HepG2 (cell line): ENCODE data around the gene TTC6. TPM values are rescaled to one million over a fixed set of nuclear protein-coding genes. Genes with fewer than 3 reads are reported as not detected.

Source experiments
- ARHGAP35 ChIP-seq: sonication (generic); formaldehyde crosslinking; IDR thresholded peaks from 2 replicates; pipeline ENCODE4 v1.9.0; 2022; ENCODE audit warnings: mild to moderate bottlenecking, inconsistent platforms, moderate library complexity, missing genetic modification reagents, borderline replicate concordance
- CHCHD3 ChIP-seq: sonication (generic); formaldehyde crosslinking; IDR thresholded peaks from 2 replicates; pipeline ENCODE4 v1.8.0; 2022; ENCODE audit warnings: mild to moderate bottlenecking, missing genetic modification reagents, moderate library complexity
- ETV5 ChIP-seq: IDR thresholded peaks from 2 replicates; pipeline ENCODE4 v1.6.1; 2018; ENCODE audit warnings: missing biosample characterization, missing genetic modification reagents, inconsistent platforms, borderline replicate concordance
- GATAD2A ChIP-seq: IDR thresholded peaks from 2 replicates; pipeline ENCODE4 v1.6.1; 2016
- HES4 ChIP-seq: sonication (generic); formaldehyde crosslinking; IDR thresholded peaks from 2 replicates; pipeline ENCODE4 v1.9.0; 2021; ENCODE audit warnings: mild to moderate bottlenecking, missing genetic modification reagents, borderline replicate concordance
- MNT ChIP-seq: fragments of 450-650 bp; IDR thresholded peaks from 2 replicates; pipeline ENCODE4 v1.6.1; 2016
- PAX8 ChIP-seq: sonication (generic); formaldehyde crosslinking; IDR thresholded peaks from 2 replicates; pipeline ENCODE4 v1.8.0; 2022; ENCODE audit warnings: mild to moderate bottlenecking, missing genetic modification reagents, borderline replicate concordance
- WIZ ChIP-seq: sonication (generic); formaldehyde crosslinking; IDR thresholded peaks from 2 replicates; pipeline ENCODE4 v1.5.1; 2020; ENCODE audit warnings: mild to moderate bottlenecking, missing genetic modification reagents
- ZBTB10 ChIP-seq: sonication (generic); formaldehyde crosslinking; IDR thresholded peaks from 2 replicates; pipeline ENCODE4 v1.4.0; 2020; ENCODE audit warnings: missing genetic modification reagents, borderline replicate concordance
- ZBTB7A ChIP-seq: sonication (generic); formaldehyde crosslinking; IDR thresholded peaks from 2 replicates; pipeline ENCODE4 v1.8.0; 2022; ENCODE audit warnings: mild to moderate bottlenecking, missing genetic modification reagents
- ZBTB7B ChIP-seq: sonication (generic); formaldehyde crosslinking; IDR thresholded peaks from 2 replicates; pipeline ENCODE4 v1.4.0; 2020; ENCODE audit warnings: missing genetic modification reagents
- ZFAT ChIP-seq: sonication (generic); formaldehyde crosslinking; conservative IDR thresholded peaks from 2 replicates; pipeline ENCODE4 v1.8.1; 2023; ENCODE audit warnings: missing genetic modification reagents, inconsistent platforms
- ZFYVE20 ChIP-seq: sonication (generic); formaldehyde crosslinking; IDR thresholded peaks from 2 replicates; pipeline ENCODE4 v1.8.0; 2023; ENCODE audit warnings: low read depth, mild to moderate bottlenecking, moderate library complexity, missing genetic modification reagents, borderline replicate concordance
- ZNF18 ChIP-seq: sonication (generic); formaldehyde crosslinking; IDR thresholded peaks from 2 replicates; pipeline ENCODE4 v1.8.0; 2022; ENCODE audit warnings: mild to moderate bottlenecking, missing genetic modification reagents; ENCODE audit not compliant: insufficient replicate concordance
- ZNF207 ChIP-seq: fragments of 450-650 bp; IDR thresholded peaks from 2 replicates; pipeline ENCODE4 v1.6.1; 2016; ENCODE audit warnings: antibody characterized with exemption, borderline replicate concordance
- ZNF326 ChIP-seq: sonication (generic); formaldehyde crosslinking; IDR thresholded peaks from 2 replicates; pipeline ENCODE4 v1.4.0; 2020; ENCODE audit warnings: missing genetic modification reagents, borderline replicate concordance
- ZNF547 ChIP-seq: sonication (generic); formaldehyde crosslinking; IDR thresholded peaks from 2 replicates; pipeline ENCODE4 v1.5.1; 2020; ENCODE audit warnings: mild to moderate bottlenecking, missing genetic modification reagents
- ZNF549 ChIP-seq: sonication (generic); formaldehyde crosslinking; IDR thresholded peaks from 2 replicates; pipeline ENCODE4 v1.5.0; 2020; ENCODE audit warnings: missing genetic modification reagents
- ZNF639 ChIP-seq: conservative IDR thresholded peaks from 2 replicates; pipeline ENCODE4 v1.6.1; 2018; ENCODE audit warnings: missing genetic modification reagents
- ZNF75D ChIP-seq: sonication (generic); formaldehyde crosslinking; IDR thresholded peaks from 2 replicates; pipeline ENCODE4 v1.8.1; 2023; ENCODE audit warnings: missing genetic modification reagents, mild to moderate bottlenecking, borderline replicate concordance
- ZNF891 ChIP-seq: sonication (generic); formaldehyde crosslinking; IDR thresholded peaks from 2 replicates; pipeline ENCODE4 v1.5.0; 2020; ENCODE audit warnings: mild to moderate bottlenecking, missing genetic modification reagents
- polyA plus RNA-seq, 8 experiments: library from polyadenylated mRNA; depleted of rRNA in 3 of 8; stranded (reverse) in 7 of 8; unstranded in 1 of 8; fragments of >200 nt; fragmentation: Illumina TruSeq in 4 of 8; extraction: Trizol in 4 of 8; gene quantifications; 2 replicates each; pipeline versions ENCODE4 v1.2.1 to v1.2.3, GENCODE V29; 2011 to 2016; ENCODE audit warnings: low read depth in 4 of 8, missing spikeins in 1 of 8, mixed read lengths in 1 of 8; ENCODE audit not compliant: insufficient read depth in 1 of 8
- total RNA-seq, 5 experiments: library from RNA; depleted of rRNA; stranded (reverse); fragments of >200 nt; fragmentation: Illumina TruSeq; extraction: Trizol; gene quantifications; 2 replicates each; pipeline ENCODE4 v1.2.3, GENCODE V29; 2016; ENCODE audit warnings: low read depth in 1 of 5

TTC6 gene
- total and polyA plus RNA-seq, 2 of the 13 experiments (the other 11 are each of a cell fraction or from before 2014, with no cell fraction given) = 9.3 to 27.4 TPM

- TF ChIP-seq ZNF75D (CRISPR knock-in tag) (peak; percentile 84; the same call in 1 of the 2 replicates), ARHGAP35 (peak; percentile 98), GATAD2A (CRISPR knock-in tag) (peak; percentile 93), ZFYVE20 (CRISPR knock-in tag) (no peak), HES4 (CRISPR knock-in tag) (peak; percentile 11; the same call in 1 of the 2 replicates), ZNF547 (CRISPR knock-in tag) (peak; percentile 92), PAX8 (CRISPR knock-in tag) (peak; percentile 95), ZNF639 (CRISPR knock-in tag) (0 out of 2 replicates have a peak, but pooled peaks have one; percentile 39), ZNF891 (peak; percentile 97), ZNF207 (no peak), ZFAT (CRISPR knock-in tag) (peak; percentile 26), ZBTB7A (CRISPR knock-in tag) (peak; percentile 88; the same call in 1 of the 2 replicates), CHCHD3 (CRISPR knock-in tag) (no peak; the same call in 1 of the 2 replicates), ETV5 (CRISPR knock-in tag) (0 out of 2 replicates have a peak, but pooled peaks have one; percentile 40), ZBTB10 (CRISPR knock-in tag) (peak; percentile 72; the same call in 1 of the 2 replicates), ZBTB7B (peak; percentile 95), ZNF18 (CRISPR knock-in tag) (peak; percentile 96), MNT (no peak), WIZ (peak; percentile 83), ZNF549 (CRISPR knock-in tag) (no peak), ZNF326 (CRISPR knock-in tag) (no peak)
Observed at GRCh38 chr14:37595809-37596621, 586 bp downstream of the TTC6 start (continued).
